HG03439 (cell line): ENCODE measurements around the gene TRAK2.

ENCODE experiments used
- ATAC-seq: cut with Tn5 transposase; IDR thresholded peaks from one replicate; pipeline ENCODE4 v1.9.1; 2021; ENCODE audit warnings: mild to moderate bottlenecking, moderate library complexity; ENCODE audit not compliant: unreplicated experiment

Gene TRAK2

GRCh38 chr2:201363857-201364560 lies 87.2 kb downstream of the TRAK2 start:
- peak; percentile 56 for ATAC-seq

- no peak for ATAC-seq
Observed at GRCh38 chr2:201362396-201362795, 88.9 kb downstream of the TRAK2 start.

- ATAC-seq, result no peak
Observed at GRCh38 chr2:201361078-201361733, 90.1 kb downstream of the TRAK2 start.

GRCh38 chr2:201360256-201360655 lies 91.0 kb downstream of the TRAK2 start:
- no peak for ATAC-seq

- no peak for ATAC-seq
Observed at GRCh38 chr2:201358684-201359083, 92.6 kb downstream of the TRAK2 start.

- no peak for ATAC-seq
Observed at GRCh38 chr2:201357221-201357620, 94.0 kb downstream of the TRAK2 start, which contains the start of gene FLACC1. FLACC1 (minus strand) TSS chr2:201357345; CDS start chr2:201351404, 5,941 bp downstream.

- ATAC-seq, result no peak
Observed at GRCh38 chr2:201353116-201353515, 98.1 kb downstream of the TRAK2 start.

- ATAC-seq, result no peak
Observed at GRCh38 chr2:201350879-201351278, 100.4 kb downstream of the TRAK2 start.

- ATAC-seq, result no peak
Observed at GRCh38 chr2:201349601-201350000, 101.7 kb downstream of the TRAK2 start.

GRCh38 chr2:201348758-201349157 lies 102.5 kb downstream of the TRAK2 start:
- ATAC-seq, result no peak

- no peak for ATAC-seq
Observed at GRCh38 chr2:201347138-201347537, 104.1 kb downstream of the TRAK2 start.

GRCh38 chr2:201345625-201346213 lies 105.5 kb downstream of the TRAK2 start:
- ATAC-seq, result no peak

- no peak for ATAC-seq
Observed at GRCh38 chr2:201344663-201345366, 106.4 kb downstream of the TRAK2 start.

GRCh38 chr2:201343559-201343958 lies 107.7 kb downstream of the TRAK2 start:
- ATAC-seq, result no peak

- ATAC-seq, result no peak
Observed at GRCh38 chr2:201342923-201343322, 108.3 kb downstream of the TRAK2 start.

GRCh38 chr2:201329409-201329808 lies 121.8 kb downstream of the TRAK2 start:
- ATAC-seq, result no peak

- ATAC-seq, result no peak
Observed at GRCh38 chr2:201327678-201328077, 123.6 kb downstream of the TRAK2 start.
